ENCODE data around the gene USP5.
A peak's percentile ranks its signal among the peaks of the same experiment; 100 is the strongest.

Gene USP5, protein sequence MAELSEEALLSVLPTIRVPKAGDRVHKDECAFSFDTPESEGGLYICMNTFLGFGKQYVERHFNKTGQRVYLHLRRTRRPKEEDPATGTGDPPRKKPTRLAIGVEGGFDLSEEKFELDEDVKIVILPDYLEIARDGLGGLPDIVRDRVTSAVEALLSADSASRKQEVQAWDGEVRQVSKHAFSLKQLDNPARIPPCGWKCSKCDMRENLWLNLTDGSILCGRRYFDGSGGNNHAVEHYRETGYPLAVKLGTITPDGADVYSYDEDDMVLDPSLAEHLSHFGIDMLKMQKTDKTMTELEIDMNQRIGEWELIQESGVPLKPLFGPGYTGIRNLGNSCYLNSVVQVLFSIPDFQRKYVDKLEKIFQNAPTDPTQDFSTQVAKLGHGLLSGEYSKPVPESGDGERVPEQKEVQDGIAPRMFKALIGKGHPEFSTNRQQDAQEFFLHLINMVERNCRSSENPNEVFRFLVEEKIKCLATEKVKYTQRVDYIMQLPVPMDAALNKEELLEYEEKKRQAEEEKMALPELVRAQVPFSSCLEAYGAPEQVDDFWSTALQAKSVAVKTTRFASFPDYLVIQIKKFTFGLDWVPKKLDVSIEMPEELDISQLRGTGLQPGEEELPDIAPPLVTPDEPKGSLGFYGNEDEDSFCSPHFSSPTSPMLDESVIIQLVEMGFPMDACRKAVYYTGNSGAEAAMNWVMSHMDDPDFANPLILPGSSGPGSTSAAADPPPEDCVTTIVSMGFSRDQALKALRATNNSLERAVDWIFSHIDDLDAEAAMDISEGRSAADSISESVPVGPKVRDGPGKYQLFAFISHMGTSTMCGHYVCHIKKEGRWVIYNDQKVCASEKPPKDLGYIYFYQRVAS

GRCh38 chr12:6851921-6852650 lies at the start of gene USP5:
USP5 (plus strand) TSS chr12:6852150; CDS start chr12:6852180, 30 bp downstream.
- DNase-seq (ENCODE audit: low read depth): peak; percentile 93

DNA sequence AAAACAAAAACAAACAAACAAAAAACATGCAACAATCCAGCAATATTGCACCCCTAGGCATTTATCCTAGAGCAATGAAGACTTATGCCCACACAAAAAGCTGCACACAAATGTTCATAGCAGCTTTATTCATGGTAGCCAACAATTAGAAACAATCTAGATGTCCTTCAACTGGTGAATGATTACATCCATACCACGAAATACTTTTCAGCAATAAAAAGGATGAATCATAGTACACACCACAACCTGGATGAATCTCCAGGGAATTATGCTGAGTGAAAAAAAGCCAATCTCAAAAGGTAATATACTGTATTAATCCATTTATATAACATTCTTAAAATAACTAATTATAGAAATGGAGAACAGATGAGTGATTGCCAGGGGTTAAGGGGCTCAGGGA lies 44.8 kb upstream of the USP5 start:
- DNase-seq (ENCODE audit: low read depth): no peak

DNA sequence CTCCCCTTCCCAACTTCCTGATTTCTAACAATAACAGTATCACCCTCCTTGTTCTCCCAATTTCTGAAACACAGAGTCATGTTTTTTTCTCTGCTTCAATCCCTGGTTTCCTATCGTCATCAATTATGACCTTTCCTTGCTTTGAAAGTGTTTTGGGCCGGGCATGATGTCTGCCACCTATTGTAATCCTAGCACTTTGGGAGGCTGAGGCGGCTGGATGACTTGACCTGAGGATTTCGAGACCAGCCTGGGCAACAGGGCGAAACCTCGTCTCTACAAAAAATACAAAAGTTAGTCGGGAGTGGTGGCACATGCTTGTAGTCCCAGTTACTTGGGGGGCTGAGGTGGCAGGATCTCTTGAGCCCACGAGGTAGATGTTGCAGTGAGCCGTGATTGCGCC lies 42.9 kb upstream of the USP5 start:
- no peak for DNase-seq (ENCODE audit: low read depth)

DNA sequence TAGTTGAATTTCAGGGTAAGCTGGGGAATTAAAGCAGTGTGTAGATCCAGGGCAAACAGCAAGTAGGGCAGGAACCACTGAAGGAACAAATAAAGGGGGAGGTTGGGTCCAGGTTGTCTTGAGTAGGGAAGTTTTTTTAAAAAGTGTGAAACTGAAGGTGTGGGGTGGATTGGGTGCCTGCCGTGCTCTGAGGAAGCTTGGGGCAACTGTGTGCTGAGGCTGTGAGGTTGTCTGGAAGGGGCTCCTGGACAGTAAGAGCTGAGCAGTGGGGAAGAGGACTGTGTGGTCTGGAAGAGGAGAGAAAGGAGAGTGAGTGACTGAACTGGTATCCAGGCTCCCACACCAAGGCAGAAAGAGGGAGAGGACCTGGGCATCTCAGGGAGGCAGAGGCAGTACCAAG lies 41.2 kb upstream of the USP5 start:
- no peak for DNase-seq (ENCODE audit: low read depth)

DNA sequence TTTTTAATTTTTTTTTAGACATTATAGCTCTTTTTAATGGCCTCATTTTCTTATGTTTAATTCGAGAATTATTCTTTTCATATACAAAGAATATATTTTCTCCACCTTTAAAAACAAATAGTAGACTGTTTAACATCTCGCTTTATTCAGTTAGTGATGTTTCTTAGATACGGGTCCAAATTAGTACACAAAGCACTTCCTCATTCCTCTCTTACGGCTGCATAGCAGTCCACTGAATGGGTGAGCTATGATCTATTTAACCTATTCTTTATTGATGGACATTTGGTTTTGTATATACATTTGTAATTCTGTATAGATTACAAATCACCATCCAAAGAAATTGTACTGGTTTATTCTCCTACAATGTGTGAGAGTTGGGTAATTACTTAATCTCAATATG lies 38.6 kb upstream of the USP5 start:
- DNase-seq (ENCODE audit: low read depth): no peak

GRCh38 chr12:6816598-6816997 lies 35.4 kb upstream of the USP5 start:
- no peak for DNase-seq (ENCODE audit: low read depth)

GRCh38 chr12:6817098-6817497 lies 34.9 kb upstream of the USP5 start:
- no peak for DNase-seq (ENCODE audit: low read depth)

DNA sequence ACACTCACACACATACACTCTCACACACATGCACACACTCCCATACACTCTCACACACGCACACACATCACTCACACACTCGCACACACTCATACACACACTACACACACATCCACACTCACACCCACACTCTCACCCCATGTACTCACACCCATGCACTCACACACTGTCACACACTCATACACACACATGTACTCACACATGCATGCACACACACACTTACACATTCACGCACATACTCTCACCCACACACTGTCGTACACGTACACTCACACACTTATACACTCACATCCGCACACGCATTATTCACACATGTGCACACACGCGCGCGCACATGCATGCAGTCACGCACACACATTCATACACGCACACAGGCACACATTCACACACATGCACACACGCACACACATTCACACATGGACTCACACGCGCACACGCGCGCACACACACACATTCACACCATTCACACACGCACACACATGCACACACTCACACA lies 34.2 kb upstream of the USP5 start:
- DNase-seq (ENCODE audit: low read depth): no peak

DNA sequence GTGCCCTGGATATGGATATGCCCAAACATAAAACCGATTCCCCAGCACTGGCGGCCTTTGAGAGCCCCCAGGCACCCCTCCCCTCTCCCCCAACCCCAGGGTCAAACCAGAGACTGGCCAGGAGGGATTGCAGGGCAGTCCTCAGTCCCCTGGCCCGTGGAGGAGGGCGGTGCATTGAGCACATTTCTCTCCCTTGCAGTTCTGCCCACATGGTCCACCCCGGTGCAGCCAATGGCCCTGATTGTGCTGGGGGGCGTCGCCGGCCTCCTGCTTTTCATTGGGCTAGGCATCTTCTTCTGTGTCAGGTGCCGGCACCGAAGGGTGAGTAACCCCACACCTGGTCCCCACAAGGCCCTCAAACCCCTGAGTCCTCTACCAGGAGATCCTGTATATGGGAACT lies 33.7 kb upstream of the USP5 start:
- no peak for DNase-seq (ENCODE audit: low read depth)

- no peak for DNase-seq (ENCODE audit: low read depth)
Measured at GRCh38 chr12:6818645-6819044, 33.3 kb upstream of the USP5 start.

DNA sequence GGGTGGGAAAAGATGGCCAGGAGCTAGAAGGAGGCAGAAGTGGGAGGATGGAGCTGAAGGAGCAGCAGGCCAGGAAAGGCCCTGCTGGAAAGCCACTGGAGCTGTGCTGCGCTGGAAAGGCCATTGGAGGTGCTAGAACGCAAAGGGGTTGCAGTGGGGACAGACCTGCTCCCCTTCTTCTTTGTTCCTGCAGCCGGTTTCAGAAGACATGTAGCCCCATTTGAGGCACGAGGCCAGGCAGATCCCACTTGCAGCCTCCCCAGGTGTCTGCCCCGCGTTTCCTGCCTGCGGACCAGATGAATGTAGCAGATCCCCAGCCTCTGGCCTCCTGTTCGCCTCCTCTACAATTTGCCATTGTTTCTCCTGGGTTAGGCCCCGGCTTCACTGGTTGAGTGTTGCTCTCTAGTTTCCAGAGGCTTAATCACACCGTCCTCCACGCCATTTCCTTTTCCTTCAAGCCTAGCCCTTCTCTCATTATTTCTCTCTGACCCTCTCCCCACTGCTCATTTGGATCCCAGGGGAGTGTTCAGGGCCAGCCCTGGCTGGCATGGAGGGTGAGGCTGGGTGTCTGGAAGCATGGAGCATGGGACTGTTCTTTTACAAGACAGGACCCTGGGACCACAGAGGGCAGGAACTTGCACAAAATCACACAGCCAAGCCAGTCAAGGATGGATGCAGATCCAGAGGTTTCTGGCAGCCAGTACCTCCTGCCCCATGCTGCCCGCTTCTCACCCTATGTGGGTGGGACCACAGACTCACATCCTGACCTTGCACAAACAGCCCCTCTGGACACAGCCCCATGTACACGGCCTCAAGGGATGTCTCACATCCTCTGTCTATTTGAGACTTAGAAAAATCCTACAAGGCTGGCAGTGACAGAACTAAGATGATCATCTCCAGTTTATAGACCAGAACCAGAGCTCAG lies 32.6 kb upstream of the USP5 start:
- no peak for DNase-seq (ENCODE audit: low read depth)

DNA sequence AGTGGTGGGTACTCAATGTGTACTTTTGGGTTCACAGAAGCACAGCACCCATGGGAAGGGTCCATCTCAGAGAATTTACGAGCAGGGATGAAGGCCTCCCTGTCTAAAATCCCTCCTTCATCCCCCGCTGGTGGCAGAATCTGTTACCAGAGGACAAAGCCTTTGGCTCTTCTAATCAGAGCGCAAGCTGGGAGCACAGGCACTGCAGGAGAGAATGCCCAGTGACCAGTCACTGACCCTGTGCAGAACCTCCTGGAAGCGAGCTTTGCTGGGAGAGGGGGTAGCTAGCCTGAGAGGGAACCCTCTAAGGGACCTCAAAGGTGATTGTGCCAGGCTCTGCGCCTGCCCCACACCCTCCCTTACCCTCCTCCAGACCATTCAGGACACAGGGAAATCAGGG lies 31.8 kb upstream of the USP5 start:
- DNase-seq (ENCODE audit: low read depth): no peak

- no peak for DNase-seq (ENCODE audit: low read depth)
Measured at GRCh38 chr12:6821591-6822425, 30.1 kb upstream of the USP5 start, which contains the start of gene GPR162. GPR162 (plus strand) TSS chr12:6821821; CDS start chr12:6823899, 2,078 bp downstream.

DNA sequence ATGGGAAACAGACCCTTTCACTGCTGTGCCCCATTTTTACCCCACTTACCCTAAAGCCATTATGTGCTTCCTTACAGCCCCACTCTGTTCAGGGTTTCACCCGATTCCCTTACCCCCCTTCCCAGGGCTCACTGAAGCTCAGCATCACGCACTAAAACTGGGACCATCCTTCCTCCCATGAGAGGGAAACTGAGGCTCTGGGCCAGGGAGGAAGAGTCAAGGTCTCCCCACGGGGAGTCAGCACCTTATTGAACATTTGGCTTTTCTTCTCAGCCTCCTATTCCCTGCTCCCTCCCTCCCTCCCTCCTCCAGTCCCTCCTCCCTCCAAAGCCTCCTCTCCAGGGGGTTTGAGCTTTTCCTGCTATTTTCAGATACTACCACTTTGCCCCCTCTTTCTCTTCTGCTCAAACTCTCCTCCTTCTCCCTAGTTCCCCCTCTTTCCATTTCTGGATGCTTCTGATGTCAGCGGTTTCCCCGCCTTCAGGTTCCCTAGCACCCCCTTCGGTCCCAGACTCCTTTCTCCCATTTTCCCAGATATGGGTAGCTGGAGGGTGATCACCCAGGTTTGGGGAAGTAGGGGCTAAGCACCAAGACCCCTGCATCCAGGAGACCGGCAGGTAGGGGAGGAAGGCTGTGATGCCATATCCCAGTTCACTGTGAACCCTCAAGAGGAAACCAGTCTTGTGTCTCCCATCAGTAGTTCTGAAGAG lies 29.4 kb upstream of the USP5 start:
- no peak for DNase-seq (ENCODE audit: low read depth)

DNA sequence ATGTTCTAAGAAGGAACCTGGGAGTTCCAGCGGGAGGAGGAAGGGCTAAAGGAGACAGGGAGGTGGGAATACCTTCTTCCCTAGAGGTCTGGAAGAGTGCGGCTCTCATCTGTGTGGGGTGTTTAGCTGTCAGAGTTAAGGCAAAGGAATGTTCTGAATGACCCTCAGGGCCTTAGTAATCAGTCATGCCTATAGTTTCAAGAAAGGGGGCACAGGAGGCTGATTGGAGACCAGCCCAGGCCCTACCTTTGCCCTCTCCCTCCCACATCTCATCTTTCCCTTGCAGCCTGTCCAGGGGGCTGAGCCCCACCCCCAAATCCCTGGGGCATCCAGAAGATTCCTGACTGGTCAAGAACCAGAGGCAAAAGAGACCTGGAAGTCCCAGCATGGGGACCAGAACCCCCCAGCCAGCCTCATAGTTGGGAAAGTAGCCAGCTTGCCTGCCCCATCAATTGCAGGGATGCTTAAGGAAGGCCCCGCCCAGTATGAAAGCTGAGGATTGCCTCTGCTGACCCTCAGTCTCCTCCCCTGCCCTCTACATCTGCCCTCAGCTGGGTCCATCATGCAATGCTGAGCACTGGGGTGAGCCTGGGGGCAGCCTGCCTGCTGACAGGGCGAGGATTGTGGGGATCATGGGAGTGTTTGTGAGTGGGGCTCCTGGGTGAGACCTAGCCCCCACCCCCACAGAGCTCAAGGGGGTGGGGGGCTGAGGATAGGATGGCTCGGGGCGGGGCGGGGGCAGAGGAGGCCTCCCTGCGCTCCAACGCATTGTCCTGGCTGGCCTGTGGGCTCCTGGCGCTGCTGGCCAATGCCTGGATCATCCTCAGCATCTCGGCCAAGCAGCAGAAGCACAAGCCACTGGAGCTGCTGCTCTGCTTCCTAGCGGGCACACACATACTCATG lies 28.5 kb upstream of the USP5 start:
- DNase-seq (ENCODE audit: low read depth): no peak

DNA sequence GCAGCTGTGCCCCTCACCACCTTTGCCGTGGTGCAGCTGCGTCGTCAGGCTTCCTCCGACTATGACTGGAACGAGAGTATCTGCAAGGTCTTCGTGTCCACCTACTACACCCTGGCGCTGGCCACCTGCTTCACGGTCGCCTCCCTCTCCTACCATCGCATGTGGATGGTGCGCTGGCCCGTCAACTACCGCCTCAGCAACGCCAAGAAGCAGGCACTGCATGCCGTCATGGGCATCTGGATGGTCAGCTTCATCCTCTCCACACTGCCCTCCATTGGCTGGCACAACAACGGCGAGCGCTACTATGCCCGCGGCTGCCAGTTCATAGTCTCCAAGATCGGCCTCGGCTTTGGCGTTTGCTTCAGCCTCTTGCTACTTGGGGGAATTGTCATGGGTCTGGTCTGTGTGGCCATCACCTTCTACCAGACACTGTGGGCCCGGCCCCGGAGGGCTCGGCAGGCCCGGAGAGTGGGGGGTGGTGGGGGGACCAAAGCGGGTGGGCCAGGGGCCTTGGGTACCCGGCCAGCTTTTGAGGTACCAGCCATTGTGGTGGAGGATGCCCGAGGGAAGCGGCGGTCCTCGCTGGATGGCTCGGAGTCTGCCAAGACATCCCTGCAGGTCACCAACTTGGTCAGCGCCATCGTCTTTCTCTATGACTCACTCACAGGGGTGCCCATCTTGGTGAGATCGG lies 27.7 kb upstream of the USP5 start:
- no peak for DNase-seq (ENCODE audit: low read depth)

GRCh38 chr12:6824901-6825381 lies 27.0 kb upstream of the USP5 start:
- no peak for DNase-seq (ENCODE audit: low read depth)

Measured in stimulated activated CD8-positive, alpha-beta memory T cell treated with anti-CD3 and anti-CD28 coated beads, Interleukin-7, amount 100 ng/mL, for 24 hours (primary cell).